Liver (tissue), 9 donors: ENCODE results near the gene ZNF133. TPM values are rescaled to one million over a fixed set of nuclear protein-coding genes. Genes with fewer than 3 reads are reported as not detected.

ENCODE experiments used
- DNase-seq: peaks from one replicate; pipeline ENCODE4 v3.0.0-alpha.2; 2017; ENCODE audit warnings: low spot score
- H3K27ac ChIP-seq, 2 donors: one replicate each; pipeline ENCODE4 v1.7.0; 2013; ENCODE audit warnings: inconsistent platforms in 2 of 2, low read length in 2 of 2, control low read depth in 1 of 2, low read depth in 1 of 2, mild to moderate bottlenecking in 1 of 2
- H3K27me3 ChIP-seq, 4 donors: one replicate each; pipeline versions ENCODE4 v1.6.1 to v1.7.0; 2013; ENCODE audit warnings: low read length in 3 of 4, inconsistent platforms in 1 of 4, mild to moderate bottlenecking in 1 of 4, moderate library complexity in 1 of 4; ENCODE audit not compliant: control insufficient read depth in 4 of 4, insufficient read depth in 4 of 4
- H3K36me3 ChIP-seq, 4 donors: one replicate each; pipeline versions ENCODE4 v1.6.1 to v1.7.0; 2013; ENCODE audit warnings: low read length in 3 of 4, mild to moderate bottlenecking in 3 of 4, low read depth in 1 of 4, moderate library complexity in 1 of 4; ENCODE audit not compliant: control insufficient read depth in 4 of 4, insufficient read depth in 3 of 4
- H3K4me1 ChIP-seq, 4 donors: one replicate each; pipeline versions ENCODE4 v1.6.1 to v1.7.0; 2013; ENCODE audit warnings: low read length in 3 of 4, mild to moderate bottlenecking in 3 of 4, moderate library complexity in 1 of 4; ENCODE audit not compliant: control insufficient read depth in 4 of 4, insufficient read depth in 4 of 4
- H3K4me3 ChIP-seq, 3 donors: one replicate each; pipeline versions ENCODE4 v1.6.1 to v1.7.0; 2013; ENCODE audit warnings: low read length in 3 of 3, control low read depth in 1 of 3, low read depth in 1 of 3, mild to moderate bottlenecking in 1 of 3
- H3K9ac ChIP-seq, 2 donors: one replicate each; pipeline ENCODE4 v1.7.0; 2013; ENCODE audit warnings: low read length in 2 of 2, mild to moderate bottlenecking in 2 of 2, moderate library complexity in 2 of 2, control low read depth in 1 of 2, low read depth in 1 of 2
- H3K9me3 ChIP-seq, 4 donors: one replicate each; pipeline versions ENCODE4 v1.6.1 to v1.7.0; 2013; ENCODE audit warnings: low read length in 3 of 4; ENCODE audit not compliant: control insufficient read depth in 4 of 4
- EGR1 ChIP-seq, 2 donors: IDR thresholded peaks; 2 replicates each; pipeline ENCODE4 v1.6.1; 2016 to 2018; ENCODE audit warnings: antibody characterized with exemption in 2 of 2, low read depth in 2 of 2
- FOXA1 ChIP-seq: IDR thresholded peaks from 2 replicates; pipeline ENCODE4 v1.6.1; 2016; ENCODE audit warnings: antibody characterized with exemption
- FOXA2 ChIP-seq: IDR thresholded peaks from 2 replicates; pipeline ENCODE4 v1.6.1; 2016; ENCODE audit warnings: antibody characterized with exemption
- GABPA ChIP-seq, 2 donors: IDR thresholded peaks in 1 of 2; conservative IDR thresholded peaks in 1 of 2; 2 replicates each; pipeline ENCODE4 v1.6.1; 2016; ENCODE audit warnings: antibody characterized with exemption in 2 of 2, mild to moderate bottlenecking in 1 of 2, moderate library complexity in 1 of 2
- HNF4A ChIP-seq, 2 donors: conservative IDR thresholded peaks; 2 replicates each; pipeline ENCODE4 v1.6.1; 2016; ENCODE audit warnings: antibody characterized with exemption in 2 of 2, mild to moderate bottlenecking in 2 of 2
- HNF4G ChIP-seq: IDR thresholded peaks from 2 replicates; pipeline ENCODE4 v1.6.1; 2016; ENCODE audit warnings: antibody characterized with exemption
- JUND ChIP-seq, 2 donors: IDR thresholded peaks; 2 replicates each; pipeline ENCODE4 v1.6.1; 2016; ENCODE audit warnings: antibody characterized with exemption in 2 of 2
- NR2F2 ChIP-seq: IDR thresholded peaks from 2 replicates; pipeline ENCODE4 v1.6.1; 2016; ENCODE audit warnings: antibody characterized with exemption
- RAD21 ChIP-seq, 2 donors: IDR thresholded peaks; 2 replicates each; pipeline ENCODE4 v1.6.1; 2016; ENCODE audit warnings: antibody characterized with exemption in 2 of 2, mild to moderate bottlenecking in 2 of 2
- REST ChIP-seq: IDR thresholded peaks from 2 replicates; pipeline ENCODE4 v1.6.1; 2016; ENCODE audit warnings: antibody characterized with exemption, mild to moderate bottlenecking
- RXRA ChIP-seq, 2 donors: IDR thresholded peaks; 2 replicates each; pipeline ENCODE4 v1.6.1; 2017 to 2018; ENCODE audit warnings: antibody characterized with exemption in 2 of 2, mild to moderate bottlenecking in 1 of 2
- SP1 ChIP-seq: IDR thresholded peaks from 2 replicates; pipeline ENCODE4 v1.6.1; 2018; ENCODE audit warnings: antibody characterized with exemption, mild to moderate bottlenecking
- TAF1 ChIP-seq: conservative IDR thresholded peaks from 2 replicates; pipeline ENCODE4 v1.6.1; 2016; ENCODE audit warnings: antibody characterized with exemption, mild to moderate bottlenecking
- YY1 ChIP-seq: IDR thresholded peaks from 2 replicates; pipeline ENCODE4 v1.6.1; 2016; ENCODE audit warnings: antibody characterized with exemption, mild to moderate bottlenecking
- WGBS: extraction: QIAGEN DNeasy Blood & Tissue Kit; methylation state at CpG from one replicate; pipeline ENCODE4 v1.1.7; 2013; 5-methylcytosine and 5-hydroxymethylcytosine counted together
- polyA plus RNA-seq, 2 donors: library from polyadenylated mRNA; stranded (reverse) in 1 of 2; unstranded in 1 of 2; fragments of 200-250 nt in 1 of 2; fragments of >200 nt in 1 of 2; fragmentation: Nextera tagmentation in 1 of 2; extraction: Ambion mirVana in 1 of 2; gene quantifications; one replicate each; pipeline versions ENCODE4 v1.2.1 to v1.2.3, GENCODE V29; 2013 to 2015
- total RNA-seq, 2 donors: library from RNA; depleted of rRNA; stranded (reverse); fragments of >200 nt; gene quantifications; one replicate each; pipeline ENCODE4 v1.2.3, GENCODE V29; 2014
- TF ChIP-seq, protein P1 (sequence below): IDR thresholded peaks from 2 replicates; pipeline ENCODE4 v1.6.1; 2016; ENCODE audit warnings: antibody characterized with exemption
- TF ChIP-seq, protein P2 (sequence below): IDR thresholded peaks from 2 replicates; pipeline ENCODE4 v1.6.1; 2016; ENCODE audit warnings: antibody characterized with exemption
- TF ChIP-seq, protein P3 (sequence below): IDR thresholded peaks from 2 replicates; pipeline ENCODE4 v1.6.1; 2016; ENCODE audit warnings: antibody characterized with exemption
- TF ChIP-seq, protein P4 (sequence below): fragments of 150-350 bp; IDR thresholded peaks from 2 replicates; pipeline ENCODE4 v1.5.1; 2017; ENCODE audit warnings: improper control_type of control experiment, low read depth, low read length; ENCODE audit not compliant: missing input control
- donor health status: healthy.
- donor health status: healthy.
- donor health status: healthy.
- donor health status: healthy.
- donor health status: healthy.

ZNF133 gene
- total and polyA plus RNA-seq, 4 donors = 3.4 to 9.5 (median 6.0) TPM

DNA sequence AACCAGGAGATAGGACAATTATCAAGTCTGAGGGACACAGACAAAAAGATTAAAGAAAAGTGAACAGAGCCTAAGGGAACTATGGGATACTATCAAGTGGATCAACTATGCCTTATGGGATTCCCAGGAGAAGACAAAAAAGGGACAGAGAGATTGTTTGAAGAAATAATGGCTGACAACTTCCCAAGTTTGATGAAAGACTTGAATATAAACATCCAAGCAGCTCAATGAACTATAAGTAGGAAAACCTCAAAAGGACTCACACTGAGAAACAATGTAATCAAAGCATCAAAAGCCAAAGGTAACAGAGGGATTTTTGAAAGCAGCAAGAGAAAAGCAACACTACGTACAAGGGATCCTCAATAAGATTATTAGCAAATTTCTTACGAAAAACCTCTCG lies 11.0 kb downstream of the ZNF133 start:
- no peaks in the 10 kb centered on the region for H3K9me3 ChIP-seq
- TF ChIP-seq GABPA (IDR thresholded peaks at IDR 0.05 in 1 of 2, conservative IDR thresholded peaks at IDR 0.05 in 1 of 2) (no peak), RAD21 (IDR thresholded peaks at IDR 0.05) (no peak), TAF1 (no peak), FOXA1 (no peak), HNF4G (no peak), HNF4A (conservative IDR thresholded peaks at IDR 0.05) (no peak), SP1 (no peak), RXRA (IDR thresholded peaks at IDR 0.05) (no peak), JUND (IDR thresholded peaks at IDR 0.05) (no peak), FOXA2 (no peak), NR2F2 (no peak)
- TF ChIP-seq, protein P1, sequence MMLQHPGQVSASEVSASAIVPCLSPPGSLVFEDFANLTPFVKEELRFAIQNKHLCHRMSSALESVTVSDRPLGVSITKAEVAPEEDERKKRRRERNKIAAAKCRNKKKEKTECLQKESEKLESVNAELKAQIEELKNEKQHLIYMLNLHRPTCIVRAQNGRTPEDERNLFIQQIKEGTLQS = no peak
- H3K36me3 ChIP-seq = peaks cover 0 to 4% (median 0%) of the 10 kb centered on the region in 4 donors
- H3K27me3 ChIP-seq = no peaks in the 10 kb centered on the region
- H3K4me3 ChIP-seq = no peak overlapping the region
- 96% methylated on average over 3 of the region's 3 CpGs for WGBS
- no peak overlapping the region for H3K9ac ChIP-seq
- DNase-seq = no peak
- H3K4me1 ChIP-seq = no peaks in the 10 kb centered on the region
- H3K27ac ChIP-seq = no peak overlapping the region

DNA sequence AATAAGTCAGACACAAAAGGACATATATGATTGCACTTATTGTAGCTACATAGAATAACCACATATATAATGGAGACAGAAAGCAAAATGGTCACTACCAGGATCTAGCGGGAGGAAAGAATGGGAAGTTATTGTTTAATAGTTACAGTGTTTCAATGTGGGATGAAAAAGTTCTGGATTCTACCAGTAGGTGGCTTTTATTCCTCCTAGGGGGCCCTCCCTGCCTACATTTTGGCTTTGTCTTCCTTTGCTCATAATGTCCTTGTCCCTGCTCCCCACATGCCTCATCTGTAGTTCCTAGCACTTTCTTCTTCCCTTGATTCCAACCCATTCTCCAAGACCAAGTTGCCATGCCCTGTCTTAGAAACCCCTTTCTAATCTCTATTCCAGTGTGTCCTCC lies 16.3 kb downstream of the ZNF133 start:
- Histone ChIP-seq H3K4me1 (no peaks in the 10 kb centered on the region), H3K27me3 (no peaks in the 10 kb centered on the region), H3K27ac (no peak overlapping the region), H3K9me3 (no peaks in the 10 kb centered on the region), H3K4me3 (no peak overlapping the region), H3K36me3 (peaks cover 0 to 10% (median 2%) of the 10 kb centered on the region in 4 donors), H3K9ac (no peak overlapping the region)
- 97% methylated on average over 1 of the region's 1 CpG for WGBS
- no peak for TF ChIP-seq RXRA (IDR thresholded peaks at IDR 0.05)
- no peak for TF ChIP-seq FOXA2
- TF ChIP-seq GABPA (IDR thresholded peaks at IDR 0.05 in 1 of 2, conservative IDR thresholded peaks at IDR 0.05 in 1 of 2) = no peak
- TF ChIP-seq RAD21 (IDR thresholded peaks at IDR 0.05) = no peak
- TF ChIP-seq FOXA1 = no peak
- TF ChIP-seq, protein P2, sequence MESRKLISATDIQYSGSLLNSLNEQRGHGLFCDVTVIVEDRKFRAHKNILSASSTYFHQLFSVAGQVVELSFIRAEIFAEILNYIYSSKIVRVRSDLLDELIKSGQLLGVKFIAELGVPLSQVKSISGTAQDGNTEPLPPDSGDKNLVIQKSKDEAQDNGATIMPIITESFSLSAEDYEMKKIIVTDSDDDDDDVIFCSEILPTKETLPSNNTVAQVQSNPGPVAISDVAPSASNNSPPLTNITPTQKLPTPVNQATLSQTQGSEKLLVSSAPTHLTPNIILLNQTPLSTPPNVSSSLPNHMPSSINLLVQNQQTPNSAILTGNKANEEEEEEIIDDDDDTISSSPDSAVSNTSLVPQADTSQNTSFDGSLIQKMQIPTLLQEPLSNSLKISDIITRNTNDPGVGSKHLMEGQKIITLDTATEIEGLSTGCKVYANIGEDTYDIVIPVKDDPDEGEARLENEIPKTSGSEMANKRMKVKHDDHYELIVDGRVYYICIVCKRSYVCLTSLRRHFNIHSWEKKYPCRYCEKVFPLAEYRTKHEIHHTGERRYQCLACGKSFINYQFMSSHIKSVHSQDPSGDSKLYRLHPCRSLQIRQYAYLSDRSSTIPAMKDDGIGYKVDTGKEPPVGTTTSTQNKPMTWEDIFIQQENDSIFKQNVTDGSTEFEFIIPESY = no peak
- TF ChIP-seq REST = no peak
- TF ChIP-seq, protein P3, sequence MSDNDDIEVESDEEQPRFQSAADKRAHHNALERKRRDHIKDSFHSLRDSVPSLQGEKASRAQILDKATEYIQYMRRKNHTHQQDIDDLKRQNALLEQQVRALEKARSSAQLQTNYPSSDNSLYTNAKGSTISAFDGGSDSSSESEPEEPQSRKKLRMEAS = no peak
- no peak for TF ChIP-seq EGR1 (IDR thresholded peaks at IDR 0.05; ENCODE audit: low read depth in 2 of 2)
- TF ChIP-seq NR2F2 = no peak
- TF ChIP-seq, protein P4, sequence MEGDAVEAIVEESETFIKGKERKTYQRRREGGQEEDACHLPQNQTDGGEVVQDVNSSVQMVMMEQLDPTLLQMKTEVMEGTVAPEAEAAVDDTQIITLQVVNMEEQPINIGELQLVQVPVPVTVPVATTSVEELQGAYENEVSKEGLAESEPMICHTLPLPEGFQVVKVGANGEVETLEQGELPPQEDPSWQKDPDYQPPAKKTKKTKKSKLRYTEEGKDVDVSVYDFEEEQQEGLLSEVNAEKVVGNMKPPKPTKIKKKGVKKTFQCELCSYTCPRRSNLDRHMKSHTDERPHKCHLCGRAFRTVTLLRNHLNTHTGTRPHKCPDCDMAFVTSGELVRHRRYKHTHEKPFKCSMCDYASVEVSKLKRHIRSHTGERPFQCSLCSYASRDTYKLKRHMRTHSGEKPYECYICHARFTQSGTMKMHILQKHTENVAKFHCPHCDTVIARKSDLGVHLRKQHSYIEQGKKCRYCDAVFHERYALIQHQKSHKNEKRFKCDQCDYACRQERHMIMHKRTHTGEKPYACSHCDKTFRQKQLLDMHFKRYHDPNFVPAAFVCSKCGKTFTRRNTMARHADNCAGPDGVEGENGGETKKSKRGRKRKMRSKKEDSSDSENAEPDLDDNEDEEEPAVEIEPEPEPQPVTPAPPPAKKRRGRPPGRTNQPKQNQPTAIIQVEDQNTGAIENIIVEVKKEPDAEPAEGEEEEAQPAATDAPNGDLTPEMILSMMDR = no peak
- TF ChIP-seq YY1 = no peak
- TF ChIP-seq HNF4G = no peak
- TF ChIP-seq TAF1 = no peak
- no peak for TF ChIP-seq HNF4A (conservative IDR thresholded peaks at IDR 0.05)
- no peak for TF ChIP-seq JUND (IDR thresholded peaks at IDR 0.05)
- TF ChIP-seq SP1 = no peak
- TF ChIP-seq, protein P1 = no peak
- DNase-seq = no peak
